GM12878 (cell line): Measurements from ENCODE around the gene GPR87. TPM values are rescaled to one million over a fixed set of nuclear protein-coding genes. Genes with fewer than 3 reads are reported as not detected.

Experiments used
- ATAC-seq: fragments of 200-7000 bp; cut with Tn5 transposase; 3 replicates; pipeline ENCODE4 v1.9.1; 2020; ENCODE audit warnings: mild to moderate bottlenecking, moderate library complexity
- BruUV-seq: library from RNA; stranded (reverse); fragments of 400-500 nt; replicated peaks from 2 replicates; lab custom pipeline; 2021; lab: Mats Ljungman, UMichigan
- CTCF ChIA-PET: fragments of 300-600 bp; sonication (Branson Sonifier 250); formaldehyde crosslinking; extraction: SDS; loops from one replicate; lab custom pipeline; 2021; ENCODE audit warnings: inconsistent platforms; lab: Yijun Ruan, JAX
- POLR2A ChIA-PET: fragments of 350-600 bp; formaldehyde crosslinking; extraction: SDS; loops from one replicate; lab custom pipeline; 2021; ENCODE audit warnings: inconsistent platforms; lab: Charles Lee
- RAD21 ChIA-PET: fragments of 300-600 bp; sonication (Branson Sonifier 250); formaldehyde crosslinking; loops from one replicate; lab custom pipeline; 2023; ENCODE audit warnings: antibody characterized with exemption; ENCODE audit not compliant: unreplicated experiment; lab: Charles Lee
- SMC1A ChIA-PET: fragments of 300-600 bp; sonication (Branson Sonifier 250); formaldehyde crosslinking; loops from one replicate; lab custom pipeline; 2023; ENCODE audit not compliant: unreplicated experiment, uncharacterized antibody; lab: Charles Lee
- DNase-seq: peaks from one replicate; pipeline ENCODE4 v3.0.0-alpha.2; 2011; ENCODE audit warnings: low read depth, low spot score
- FAIRE-seq: peaks from 3 replicates; lab custom pipeline; 2011; peaks lifted over from hg19 to GRCh38; lab: Jason Lieb, UNC
- H2AFZ ChIP-seq: 2 replicates; pipeline ENCODE4 v1.6.0; 2011; ENCODE audit warnings: low read depth, low read length, control low read depth; ENCODE audit not compliant: control insufficient read depth
- H3K27ac ChIP-seq: 2 replicates; pipeline ENCODE4 v1.5.1; 2011; ENCODE audit warnings: control low read depth; ENCODE audit not compliant: control insufficient read depth, insufficient read depth
- H3K27me3 ChIP-seq, 2 experiments: replicated peaks in 1 of 2; 2 replicates each; pipeline versions ENCODE4 v1.6.0 to v1.6.1; 2011; ENCODE audit warnings: low read length in 1 of 2; ENCODE audit not compliant: control insufficient read depth in 2 of 2, insufficient read depth in 2 of 2
- H3K36me3 ChIP-seq, 2 experiments: 2 replicates each; pipeline ENCODE4 v1.5.1; 2011; ENCODE audit warnings: low read length in 1 of 2; ENCODE audit not compliant: control insufficient read depth in 2 of 2, insufficient read depth in 2 of 2
- H3K4me1 ChIP-seq: 2 replicates; pipeline ENCODE4 v1.6.1; 2011; ENCODE audit warnings: mild to moderate bottlenecking, low read length, moderate library complexity, mixed read lengths; ENCODE audit not compliant: control insufficient read depth, insufficient read depth
- H3K4me2 ChIP-seq: 2 replicates; pipeline ENCODE4 v1.6.0; 2011; ENCODE audit warnings: control low read depth; ENCODE audit not compliant: control insufficient read depth, insufficient read depth
- H3K4me3 ChIP-seq: fragments of 200-600 bp; sonication (generic); 2 replicates; pipeline ENCODE4 v1.5.1; 2016
- H3K79me2 ChIP-seq: 2 replicates; pipeline ENCODE4 v1.6.0; 2011; ENCODE audit warnings: low read length; ENCODE audit not compliant: control insufficient read depth, insufficient read depth
- H3K9ac ChIP-seq: 2 replicates; pipeline ENCODE4 v1.8.0; 2011; ENCODE audit warnings: low read length, control low read depth, mixed read lengths; ENCODE audit not compliant: control insufficient read depth, insufficient read depth
- H3K9me3 ChIP-seq: replicated peaks from 3 replicates; pipeline ENCODE4 v1.5.1; 2011; ENCODE audit warnings: mild to moderate bottlenecking, low read length; ENCODE audit not compliant: control insufficient read depth, insufficient read depth
- H4K20me1 ChIP-seq: 2 replicates; pipeline ENCODE4 v1.6.0; 2011; ENCODE audit not compliant: control insufficient read depth, insufficient read depth
- CBX5 ChIP-seq: sonication (generic); IDR thresholded peaks from 2 replicates; pipeline ENCODE4 v1.6.1; 2016; ENCODE audit warnings: low read depth, moderate library complexity, mild to moderate bottlenecking, inconsistent platforms
- MTA3 ChIP-seq: IDR thresholded peaks from 2 replicates; pipeline ENCODE4 v1.6.1; 2012; ENCODE audit warnings: low read length, inconsistent platforms, borderline replicate concordance
- POLR2A ChIP-seq: IDR thresholded peaks from 2 replicates; pipeline ENCODE4 v1.6.1; 2011; ENCODE audit warnings: low read depth, mild to moderate bottlenecking, low read length
- STAT3 ChIP-seq: IDR thresholded peaks from 2 replicates; pipeline ENCODE4 v1.6.1; 2011; ENCODE audit warnings: low read depth, low read length, improper control_type of control experiment
- WGBS: methylation state at CpG from one replicate; pipeline ENCODE4 v1.1.6; 2016; ENCODE audit warnings: low lambda C conversion rate; ENCODE audit not compliant: insufficient replicate concordance, insufficient coverage; ENCODE audit errors: missing lambda C conversion rate; 5-methylcytosine and 5-hydroxymethylcytosine counted together
- in situ Hi-C: fragments of 300-500 bp; cut with MboI; formaldehyde crosslinking; loops from 9 replicates; pipeline ENCODE4 v1.14.3; 2018; ENCODE audit warnings: mixed read lengths
- intact Hi-C: fragments of 100-400 bp; cut with micrococcal nuclease; formaldehyde crosslinking; loops from one replicate; pipeline ENCODE4 v1.14.2; 2022; ENCODE audit not compliant: unreplicated experiment
- polyA plus RNA-seq, 11 experiments: library from polyadenylated mRNA; depleted of rRNA in 4 of 11; unstranded in 6 of 11; stranded (reverse) in 5 of 11; fragments of >200 nt; fragmentation: Nextera tagmentation in 4 of 11; fragmentation: Illumina TruSeq in 1 of 11; extraction: Ambion mirVana in 4 of 11; extraction: Trizol in 1 of 11; gene quantifications; 1 replicate in 1 of 11; 2 replicates in 10 of 11; pipeline versions ENCODE4 v1.2.1 to v1.2.3, GENCODE V29; 2011 to 2016; ENCODE audit warnings: inconsistent platforms in 2 of 11, missing spikeins in 2 of 11, low read depth in 1 of 11
- total RNA-seq, 4 experiments: library from RNA; depleted of rRNA in 3 of 4; stranded (reverse); fragments of >200 nt in 3 of 4; fragmentation: Illumina TruSeq in 1 of 4; extraction: Trizol in 1 of 4; gene quantifications; 2 replicates each; pipeline versions ENCODE4 v1.2.1 to v1.2.3, GENCODE V29; 2013 to 2021

GPR87 gene
- total and polyA plus RNA-seq, 10 of the 15 experiments (the other 5 are each of a cell fraction or from before 2014, with no cell fraction given): 0.06 to 0.27 (median 0.16) TPM; not detected in 5

DNA sequence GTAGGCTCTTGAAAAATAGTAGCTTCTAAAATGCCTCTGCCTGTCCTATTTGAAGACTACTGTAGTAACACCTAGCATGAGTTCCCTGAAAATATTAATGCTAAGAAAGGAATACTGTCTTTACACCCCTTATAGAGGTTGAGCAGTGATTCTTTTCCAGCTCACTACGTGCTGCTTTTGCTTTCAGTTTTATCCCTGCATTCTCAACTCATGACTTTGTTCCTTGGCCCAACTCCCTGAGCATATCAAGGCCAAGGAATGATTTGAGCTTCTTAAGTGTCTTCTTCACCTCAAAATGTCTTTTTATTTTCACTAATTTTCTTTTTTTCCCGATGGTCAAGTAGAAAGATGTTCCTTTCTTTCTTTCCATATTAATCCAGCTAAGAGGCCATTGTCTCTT lies 29.2 kb upstream of the GPR87 start:
- ChIA-PET CTCF (interaction anchor here (0.9 kb wide), 1 partner anchor 69 kb away, joined by 3 read pairs; no protein-coding TSS in a partner anchor), SMC1A (interaction anchor here (1.3 kb wide), 1 partner anchor 21 kb away, joined by 4 read pairs; no protein-coding TSS in a partner anchor), POLR2A (interaction anchor here (0.5 kb wide), 1 partner anchor 22 kb away, joined by 3 read pairs; no protein-coding TSS in a partner anchor), RAD21 (interaction anchor here (1.4 kb wide), 1 partner anchor 12 kb away, joined by 3 read pairs; no protein-coding TSS in a partner anchor)
- WGBS: 47% methylated on average over 2 of the region's 2 CpGs
- Histone ChIP-seq H3K4me1 (peaks cover under 1% of the 10 kb centered on the region; the same call in 1 of the 2 replicates), H4K20me1 (no peaks in the 10 kb centered on the region), H3K27ac (no peak overlapping the region), H3K36me3 (no peaks in the 10 kb centered on the region), H3K9ac (no peak overlapping the region), H3K9me3 (no peaks in the 10 kb centered on the region), H3K79me2 (no peaks in the 10 kb centered on the region), H3K4me2 (no peak overlapping the region), H3K4me3 (no peak overlapping the region), H2AFZ (no peak overlapping the region), H3K27me3 (no peaks in the 10 kb centered on the region)
- ATAC-seq (no peak), DNase-seq (no peak), FAIRE-seq (no peak)
- BruUV-seq: no TSS peak
- intact Hi-C loops (no loop called here), in situ Hi-C loops (no loop called here)
- TF ChIP-seq STAT3 (no peak), MTA3 (no peak)

DNA sequence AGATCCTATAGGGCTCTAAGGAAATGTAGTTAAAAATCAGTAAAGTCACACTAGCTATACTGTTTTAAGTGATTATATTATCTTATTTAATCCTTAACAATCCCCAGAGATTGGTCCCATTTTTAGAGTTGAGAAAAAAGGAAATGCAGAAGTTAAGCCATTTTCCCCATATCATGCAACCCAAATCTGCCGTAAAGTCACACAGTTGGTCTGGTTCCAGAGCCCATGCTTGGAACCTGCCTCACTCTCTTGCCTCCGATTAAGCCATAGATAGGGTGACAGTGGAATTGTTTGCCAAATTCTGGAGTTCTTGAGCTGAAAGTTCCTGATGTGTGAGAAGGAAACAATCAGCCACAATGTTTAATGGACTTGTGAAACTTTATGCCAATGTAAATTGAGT lies 15.1 kb upstream of the GPR87 start:
- H2AFZ ChIP-seq: no peak overlapping the region
- H3K9ac ChIP-seq: no peak overlapping the region
- SMC1A ChIA-PET: no interaction called here
- TF ChIP-seq POLR2A: no peak
- TF ChIP-seq CBX5: no peak
- no peaks in the 10 kb centered on the region for H3K9me3 ChIP-seq
- H3K27ac ChIP-seq: no peak overlapping the region
- H3K4me2 ChIP-seq: no peak overlapping the region
- POLR2A ChIA-PET: no interaction called here
- no peak for ATAC-seq
- intact Hi-C loops: no loop called here
- CTCF ChIA-PET: interaction anchor here (0.6 to 2.4 kb wide), 4 partner anchors 9 to 129 kb away, joined by 3 to 8 read pairs (median 3); partner anchors contain the start of gene GPR171
- H3K27me3 ChIP-seq: 0 out of 4 replicates have a peak, but pooled peaks cover 0 to 3% of the 10 kb centered on the region in 2 experiments
- DNase-seq: no peak
- H3K4me1 ChIP-seq: no peaks in the 10 kb centered on the region
- in situ Hi-C loops: no loop called here
- WGBS: 76% methylated on average over 2 of the region's 2 CpGs
- H3K4me3 ChIP-seq: no peak overlapping the region
- no peaks in the 10 kb centered on the region for H3K36me3 ChIP-seq
- BruUV-seq: no TSS peak
- RAD21 ChIA-PET: no interaction called here
- FAIRE-seq: peak; percentile 72
- no peaks in the 10 kb centered on the region for H3K79me2 ChIP-seq
- H4K20me1 ChIP-seq: no peaks in the 10 kb centered on the region
